Astrocyte of the cerebellum (primary cell): ENCODE measurements around the gene NPIPB8.
"Not testable (repeated sequence)": the region's sequence is repeated elsewhere in the genome, so short reads cannot be mapped to it uniquely, and the experiment has no call there.

Experiments used
- DNase-seq: peaks from one replicate; pipeline ENCODE4 v3.0.0-alpha.2; 2011; ENCODE audit warnings: low read depth
- H3K4me3 ChIP-seq: 2 replicates; pipeline ENCODE4 v1.5.1; 2011; ENCODE audit warnings: mild to moderate bottlenecking, low read depth, low read length, moderate library complexity
- in situ Hi-C: cut with HindIII; loops from 2 replicates; pipeline ENCODE4 v1.10.0; 2017; ENCODE audit warnings: low sequenced_read_pairs
- TF ChIP-seq, protein P1 (sequence below): IDR thresholded peaks from 2 replicates; pipeline ENCODE4 v1.5.1; 2012; ENCODE audit warnings: low read length, low read depth, moderate library complexity, mild to moderate bottlenecking; ENCODE audit errors: missing control alignments

Gene NPIPB8

DNA sequence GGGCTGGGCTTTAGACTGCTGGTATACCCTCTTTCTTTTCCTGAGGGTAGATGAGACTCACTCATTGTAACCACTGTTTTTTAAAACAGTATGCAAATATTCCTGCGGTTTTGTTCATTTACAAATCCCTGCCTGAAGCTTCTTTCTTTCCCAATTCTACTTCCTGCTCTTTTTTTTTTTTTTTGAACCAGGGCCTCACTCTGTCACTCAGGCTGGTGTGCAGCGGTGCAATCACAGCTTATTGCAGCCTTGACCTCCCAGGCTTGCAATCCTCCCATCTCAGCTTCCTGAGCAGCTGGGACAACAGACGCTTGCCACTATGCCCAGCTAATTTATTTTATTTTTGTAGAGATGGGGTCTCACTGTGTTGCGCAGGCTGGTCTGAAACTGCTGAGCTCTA is 20.0 kb upstream of the NPIPB8 start:
- no peak for DNase-seq
- TF ChIP-seq, protein P1, sequence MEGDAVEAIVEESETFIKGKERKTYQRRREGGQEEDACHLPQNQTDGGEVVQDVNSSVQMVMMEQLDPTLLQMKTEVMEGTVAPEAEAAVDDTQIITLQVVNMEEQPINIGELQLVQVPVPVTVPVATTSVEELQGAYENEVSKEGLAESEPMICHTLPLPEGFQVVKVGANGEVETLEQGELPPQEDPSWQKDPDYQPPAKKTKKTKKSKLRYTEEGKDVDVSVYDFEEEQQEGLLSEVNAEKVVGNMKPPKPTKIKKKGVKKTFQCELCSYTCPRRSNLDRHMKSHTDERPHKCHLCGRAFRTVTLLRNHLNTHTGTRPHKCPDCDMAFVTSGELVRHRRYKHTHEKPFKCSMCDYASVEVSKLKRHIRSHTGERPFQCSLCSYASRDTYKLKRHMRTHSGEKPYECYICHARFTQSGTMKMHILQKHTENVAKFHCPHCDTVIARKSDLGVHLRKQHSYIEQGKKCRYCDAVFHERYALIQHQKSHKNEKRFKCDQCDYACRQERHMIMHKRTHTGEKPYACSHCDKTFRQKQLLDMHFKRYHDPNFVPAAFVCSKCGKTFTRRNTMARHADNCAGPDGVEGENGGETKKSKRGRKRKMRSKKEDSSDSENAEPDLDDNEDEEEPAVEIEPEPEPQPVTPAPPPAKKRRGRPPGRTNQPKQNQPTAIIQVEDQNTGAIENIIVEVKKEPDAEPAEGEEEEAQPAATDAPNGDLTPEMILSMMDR = no peak
- no peak overlapping the region for H3K4me3 ChIP-seq
- in situ Hi-C loops = no loop called here

- DNase-seq, H3K4me3 ChIP-seq, in situ Hi-C loops: not testable (repeated sequence)
Observed at GRCh38 chr16:28620316-28620715, 17.5 kb upstream of the NPIPB8 start.

DNA sequence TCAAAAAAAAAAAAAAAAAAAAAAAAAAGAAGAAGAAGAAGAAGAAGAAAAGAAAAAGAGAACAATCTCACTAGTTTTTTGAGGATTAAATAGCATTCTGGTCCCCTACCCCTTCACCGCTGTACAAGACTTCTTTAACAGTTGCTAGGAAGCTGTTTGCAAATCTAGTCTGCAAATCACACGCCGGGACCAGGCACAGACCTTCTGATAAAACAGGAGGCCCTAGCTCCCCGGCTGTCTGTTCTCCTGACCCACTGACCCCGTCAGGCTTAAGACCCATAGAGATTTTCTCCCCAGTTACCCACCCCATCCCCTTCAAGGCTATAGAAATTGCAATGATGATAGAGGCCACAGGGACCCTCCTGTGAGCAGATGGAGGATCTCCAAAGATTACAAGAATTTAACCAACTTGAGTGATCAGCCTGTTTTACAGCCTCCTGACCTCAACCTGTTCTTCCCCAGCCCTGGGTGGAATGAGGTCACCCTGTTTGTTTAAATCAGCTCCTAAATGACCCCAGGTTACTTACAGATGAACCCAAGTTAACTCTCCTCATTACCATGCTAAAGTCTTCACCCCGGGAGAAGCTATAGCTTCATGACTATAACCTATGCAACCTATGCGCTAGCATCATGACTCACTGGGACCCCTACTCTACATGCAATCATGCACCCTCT is 16.2 kb upstream of the NPIPB8 start:
- in situ Hi-C loops = no loop called here
- DNase-seq = no peak
- no peak overlapping the region for H3K4me3 ChIP-seq
- TF ChIP-seq, protein P1 = no peak

DNA sequence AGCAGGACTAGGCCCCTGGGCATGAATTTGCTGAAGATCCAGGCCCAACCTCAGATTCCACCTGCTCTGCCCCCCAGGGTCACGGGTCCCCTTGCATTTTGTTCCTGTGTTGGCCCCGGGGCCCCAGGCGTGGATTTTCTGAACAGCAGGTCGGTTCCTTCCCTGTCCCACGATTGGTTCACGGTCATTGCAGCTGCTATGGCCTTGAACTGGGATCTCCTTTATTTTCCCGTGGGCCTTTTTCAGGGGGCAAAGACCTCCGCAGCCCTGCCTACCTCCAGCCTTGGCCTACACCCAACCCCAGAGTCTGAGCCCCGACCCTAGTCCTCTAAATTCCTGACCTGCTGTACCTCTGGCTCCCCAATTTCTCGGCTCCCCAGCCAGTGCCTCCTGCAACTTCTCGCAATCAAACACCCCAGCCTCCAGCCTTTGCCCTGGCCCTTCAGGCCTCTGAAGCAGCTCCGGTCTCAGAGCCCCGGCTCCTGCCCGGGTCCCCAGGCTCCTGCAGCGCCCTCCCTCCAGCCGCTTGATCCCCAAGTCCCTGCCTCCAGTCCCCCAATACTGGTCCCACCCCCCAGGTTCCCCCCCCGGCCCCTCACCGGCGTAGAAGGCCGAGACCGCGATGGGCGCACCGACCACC is 15.2 kb upstream of the NPIPB8 start:
- H3K4me3 ChIP-seq = peak overlapping the region; percentile 22
- DNase-seq, in situ Hi-C loops: not testable (repeated sequence)

DNA sequence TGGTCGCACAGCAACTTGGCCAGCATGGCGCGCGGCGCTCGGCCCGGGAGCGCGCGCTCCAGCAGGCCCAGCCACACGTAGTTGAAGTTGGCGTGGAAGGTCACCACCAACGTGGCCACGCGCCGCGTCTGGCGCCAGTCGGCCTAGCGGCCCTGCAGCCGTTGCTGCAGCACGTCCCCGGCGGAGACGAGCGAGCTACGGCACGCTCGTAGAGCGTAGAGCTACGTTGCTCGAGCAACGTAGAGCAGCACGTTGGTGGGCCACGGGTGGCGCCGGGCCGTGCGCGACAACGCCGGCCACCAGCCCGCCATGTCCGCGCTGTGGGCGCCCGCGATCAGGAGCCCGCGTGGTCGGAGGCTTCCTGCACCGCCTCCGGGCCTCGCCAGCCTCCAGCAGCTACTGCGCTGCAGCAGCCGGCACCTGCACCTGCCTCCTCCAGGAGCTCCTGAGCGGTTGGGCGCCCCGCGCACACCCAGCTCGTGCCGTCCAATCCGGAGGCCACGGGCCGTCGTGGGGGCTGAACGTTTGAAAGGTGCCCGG is 14.6 kb upstream of the NPIPB8 start:
- H3K4me3 ChIP-seq = peak overlapping the region; percentile 22
- TF ChIP-seq, protein P1 = no peak
- DNase-seq = no peak
- in situ Hi-C loops = no loop called here

GRCh38 chr16:28630905-28631304 is 7.0 kb upstream of the NPIPB8 start:
- DNase-seq, H3K4me3 ChIP-seq, in situ Hi-C loops: not testable (repeated sequence)

GRCh38 chr16:28636093-28636823 is 1.6 kb upstream of the NPIPB8 start:
- in situ Hi-C loops, DNase-seq, H3K4me3 ChIP-seq: not testable (repeated sequence)

GRCh38 chr16:28638359-28638758 is 494 bp downstream of the NPIPB8 start:
- in situ Hi-C loops = not testable (repeated sequence)

DNA sequence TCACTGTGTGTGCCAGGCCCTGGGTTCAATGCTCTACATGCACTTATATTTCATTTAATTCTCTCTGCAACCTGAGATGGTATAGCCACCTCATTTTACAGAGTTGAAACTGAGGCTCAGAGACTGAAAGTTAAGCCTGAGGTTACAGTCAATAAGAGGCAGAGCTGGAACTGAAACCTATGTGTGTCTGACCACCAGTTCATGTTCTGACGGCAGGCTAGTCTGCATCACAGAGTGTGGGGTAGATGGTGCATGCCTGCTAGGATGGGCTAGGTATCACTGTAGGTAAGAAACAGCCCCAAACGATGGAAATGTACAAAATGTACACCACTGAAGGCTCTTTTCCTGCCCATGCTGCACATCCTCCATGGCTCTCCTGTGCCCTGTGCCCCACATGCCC is 2.1 kb downstream of the NPIPB8 start:
- H3K4me3 ChIP-seq, DNase-seq, in situ Hi-C loops: not testable (repeated sequence)

More at GRCh38 chr16:28638359-28638758, 494 bp downstream of the NPIPB8 start:
- DNase-seq, H3K4me3 ChIP-seq: not testable (repeated sequence)

DNA sequence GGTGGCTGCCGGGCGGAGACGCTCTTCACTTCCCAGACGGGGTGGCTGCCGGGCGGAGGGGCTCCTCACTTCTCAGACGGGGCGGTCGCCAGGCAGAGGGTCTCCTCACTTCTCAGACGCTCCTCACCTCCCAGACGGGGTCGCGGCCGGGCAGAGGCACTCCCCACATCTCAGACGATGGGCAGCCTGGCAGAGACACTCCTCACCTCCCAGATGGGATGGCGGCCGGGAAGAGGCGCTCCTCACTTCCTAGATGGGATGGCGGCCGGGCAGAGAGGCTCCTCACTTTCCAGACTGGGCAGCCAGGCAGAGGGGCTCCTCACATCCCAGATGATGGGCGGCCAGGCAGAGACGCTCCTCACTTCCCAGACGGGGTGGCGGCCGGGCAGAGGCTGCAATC is 28.4 kb downstream of the NPIPB8 start:
- in situ Hi-C loops, H3K4me3 ChIP-seq, DNase-seq: not testable (repeated sequence)

GRCh38 chr16:28667480-28667879 is 29.6 kb downstream of the NPIPB8 start:
- H3K4me3 ChIP-seq, DNase-seq, in situ Hi-C loops: not testable (repeated sequence)

- in situ Hi-C loops, DNase-seq, H3K4me3 ChIP-seq: not testable (repeated sequence)
Observed at GRCh38 chr16:28668199-28668598, 30.3 kb downstream of the NPIPB8 start.

DNA sequence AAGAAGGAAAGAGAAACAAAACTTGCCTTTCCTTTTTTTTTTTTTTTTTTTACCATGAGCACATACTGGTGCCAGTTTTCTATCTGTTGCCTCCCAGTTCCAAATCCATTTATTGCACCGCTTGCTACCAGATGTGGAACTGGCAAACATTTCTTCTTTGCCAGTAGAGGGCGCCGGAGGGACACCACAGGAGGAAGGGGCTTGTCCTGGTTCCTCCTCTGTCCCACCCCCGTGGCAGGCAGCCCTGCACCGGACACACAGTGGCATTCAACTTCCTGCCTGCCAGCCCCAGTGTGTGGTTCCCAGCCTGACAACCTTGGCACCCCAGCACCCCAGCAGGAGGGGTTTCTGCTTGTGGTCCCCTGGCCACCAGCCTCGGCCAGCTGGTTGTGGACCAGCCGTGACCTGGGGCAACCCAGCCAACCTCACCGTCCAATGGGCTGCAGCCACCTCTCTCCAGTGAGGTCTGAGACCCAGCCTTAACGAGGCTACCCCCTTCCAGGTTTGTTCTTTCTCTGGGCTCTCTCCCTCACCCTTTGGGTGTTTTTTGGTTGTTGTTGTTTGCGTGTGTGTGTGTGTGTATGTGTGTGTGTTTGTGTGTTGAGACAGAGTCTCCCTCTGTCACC is 50.6 kb downstream of the NPIPB8 start:
- in situ Hi-C loops, H3K4me3 ChIP-seq, DNase-seq: not testable (repeated sequence)
